Measurements from ENCODE around the gene SMIM17.

Gene SMIM17

DNA sequence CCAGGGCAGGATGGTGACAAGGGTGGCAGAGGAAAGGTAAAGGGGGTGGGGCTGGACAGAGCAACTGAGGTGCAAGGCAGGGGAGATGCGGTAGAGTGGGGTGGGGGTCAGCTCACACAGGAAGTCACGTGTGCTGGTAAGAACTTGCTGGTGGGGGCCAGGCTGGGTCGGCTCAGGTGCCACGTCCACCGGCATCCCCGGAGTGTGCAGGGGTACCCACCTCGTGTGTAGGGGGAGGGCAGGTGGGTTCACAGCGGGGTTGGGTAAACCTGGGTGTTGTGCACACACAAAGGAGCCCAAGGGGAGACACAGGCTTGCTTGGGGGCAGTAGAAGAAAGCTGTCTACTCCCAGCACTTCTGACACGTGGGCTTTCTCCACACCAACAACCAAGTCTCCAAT is 25.7 kb downstream of the SMIM17 start:
- Histone ChIP-seq H3K9ac (ENCODE audit: low read length) (no peak overlapping the region), H3K9me3 (ENCODE audit: low read length) (no peaks in the 10 kb centered on the region), H3K4me2 (ENCODE audit: low read length) (no peak overlapping the region), H3F3A (ENCODE audit: insufficient read depth, low read length) (no peaks in the 10 kb centered on the region), H3K4me1 (ENCODE audit: insufficient read depth, low read length, severe bottlenecking) (no peaks in the 10 kb centered on the region), H3K4me3 (ENCODE audit: low read depth, low read length, poor library complexity, severe bottlenecking) (no peak overlapping the region), H2AFZ (ENCODE audit: low read length) (no peak overlapping the region), H3K27ac (ENCODE audit: low read depth, low read length, poor library complexity, severe bottlenecking) (no peak overlapping the region), H3K27me3 (ENCODE audit: insufficient read depth, low read length) (no peaks in the 10 kb centered on the region), H4K20me1 (ENCODE audit: insufficient read depth, low read length) (no peaks in the 10 kb centered on the region), H3K79me2 (ENCODE audit: insufficient read depth, low read length) (no peaks in the 10 kb centered on the region), H3K36me3 (ENCODE audit: insufficient read depth, low read length) (no peaks in the 10 kb centered on the region), H3K9me2 (ENCODE audit: low read depth, low read length) (no peaks in the 10 kb centered on the region)
- TF ChIP-seq EZH2 (IDR thresholded peaks at IDR 0.05; ENCODE audit: borderline replicate concordance, low read length), result no peak
- TF ChIP-seq, protein P1, sequence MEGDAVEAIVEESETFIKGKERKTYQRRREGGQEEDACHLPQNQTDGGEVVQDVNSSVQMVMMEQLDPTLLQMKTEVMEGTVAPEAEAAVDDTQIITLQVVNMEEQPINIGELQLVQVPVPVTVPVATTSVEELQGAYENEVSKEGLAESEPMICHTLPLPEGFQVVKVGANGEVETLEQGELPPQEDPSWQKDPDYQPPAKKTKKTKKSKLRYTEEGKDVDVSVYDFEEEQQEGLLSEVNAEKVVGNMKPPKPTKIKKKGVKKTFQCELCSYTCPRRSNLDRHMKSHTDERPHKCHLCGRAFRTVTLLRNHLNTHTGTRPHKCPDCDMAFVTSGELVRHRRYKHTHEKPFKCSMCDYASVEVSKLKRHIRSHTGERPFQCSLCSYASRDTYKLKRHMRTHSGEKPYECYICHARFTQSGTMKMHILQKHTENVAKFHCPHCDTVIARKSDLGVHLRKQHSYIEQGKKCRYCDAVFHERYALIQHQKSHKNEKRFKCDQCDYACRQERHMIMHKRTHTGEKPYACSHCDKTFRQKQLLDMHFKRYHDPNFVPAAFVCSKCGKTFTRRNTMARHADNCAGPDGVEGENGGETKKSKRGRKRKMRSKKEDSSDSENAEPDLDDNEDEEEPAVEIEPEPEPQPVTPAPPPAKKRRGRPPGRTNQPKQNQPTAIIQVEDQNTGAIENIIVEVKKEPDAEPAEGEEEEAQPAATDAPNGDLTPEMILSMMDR (IDR thresholded peaks at IDR 0.05; ENCODE audit: low read length), result no peak

DNA sequence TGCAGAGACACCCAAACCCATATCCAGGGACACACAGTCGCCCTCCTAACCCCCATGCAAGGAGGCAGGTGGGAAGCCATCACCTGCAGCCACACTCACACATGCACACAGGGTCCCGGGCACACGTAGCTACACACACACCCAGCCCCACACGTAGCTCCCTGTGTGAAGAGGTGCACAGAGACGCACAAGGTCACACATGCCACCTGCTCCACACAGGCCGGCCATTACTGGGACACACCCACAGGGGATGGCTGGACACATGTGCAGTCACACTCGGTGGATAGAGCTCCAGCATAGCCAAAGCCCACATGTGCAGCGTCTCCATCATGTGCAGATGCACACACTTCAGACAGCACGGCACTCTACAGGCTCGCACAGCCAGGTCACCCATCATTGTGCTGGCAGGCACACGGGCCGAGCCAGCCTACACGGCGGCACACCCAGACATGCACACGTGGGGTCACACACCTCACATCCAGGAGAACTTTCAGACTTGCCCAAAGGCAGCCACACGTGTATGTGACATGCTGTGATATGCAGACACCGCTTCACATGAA is 27.5 kb downstream of the SMIM17 start:
- Histone ChIP-seq H3K9me2 (ENCODE audit: low read depth, low read length) (no peaks in the 10 kb centered on the region), H3F3A (ENCODE audit: insufficient read depth, low read length) (no peaks in the 10 kb centered on the region), H3K36me3 (ENCODE audit: insufficient read depth, low read length) (no peaks in the 10 kb centered on the region), H3K9ac (ENCODE audit: low read length) (no peak overlapping the region), H3K27ac (ENCODE audit: low read depth, low read length, poor library complexity, severe bottlenecking) (no peak overlapping the region), H3K9me3 (ENCODE audit: low read length) (no peaks in the 10 kb centered on the region), H2AFZ (ENCODE audit: low read length) (no peak overlapping the region), H3K27me3 (ENCODE audit: insufficient read depth, low read length) (no peaks in the 10 kb centered on the region), H3K79me2 (ENCODE audit: insufficient read depth, low read length) (no peaks in the 10 kb centered on the region), H3K4me1 (ENCODE audit: insufficient read depth, low read length, severe bottlenecking) (no peaks in the 10 kb centered on the region), H3K4me2 (ENCODE audit: low read length) (no peak overlapping the region), H4K20me1 (ENCODE audit: insufficient read depth, low read length) (no peaks in the 10 kb centered on the region), H3K4me3 (ENCODE audit: low read depth, low read length, poor library complexity, severe bottlenecking) (no peak overlapping the region)
- no peak for TF ChIP-seq EZH2 (IDR thresholded peaks at IDR 0.05; ENCODE audit: borderline replicate concordance, low read length)
- TF ChIP-seq, protein P1 (IDR thresholded peaks at IDR 0.05; ENCODE audit: low read length), result no peak

DNA sequence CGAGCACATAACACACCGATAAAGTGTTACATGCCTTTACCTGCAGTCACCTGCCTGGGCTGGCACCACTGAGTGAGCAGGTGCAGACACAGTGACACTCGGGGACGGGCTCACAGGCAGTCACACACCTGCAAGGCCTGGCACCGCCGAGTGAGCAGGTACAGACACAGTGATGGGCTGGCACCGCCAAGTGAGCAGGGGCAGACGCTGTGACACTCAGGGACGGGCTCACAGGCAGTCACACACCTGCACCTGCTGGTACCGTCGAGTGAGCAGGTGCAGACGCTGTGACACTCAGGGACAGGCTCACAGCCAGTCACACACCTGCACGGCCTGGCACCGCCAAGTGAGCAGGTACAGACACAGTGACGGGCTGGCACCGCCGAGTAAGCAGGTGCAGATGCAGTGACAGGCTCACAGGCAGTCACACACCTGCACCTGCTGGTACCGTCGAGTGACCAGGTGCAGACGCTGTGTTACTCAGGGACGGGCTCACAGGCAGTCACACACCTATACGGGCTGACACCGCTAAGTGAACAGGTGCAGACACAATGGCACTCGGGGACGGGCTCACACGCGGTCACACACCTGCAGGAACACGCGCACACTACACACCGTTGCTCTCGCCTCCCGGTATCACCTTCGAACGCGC is 28.1 kb downstream of the SMIM17 start:
- Histone ChIP-seq H3K27me3 (ENCODE audit: insufficient read depth, low read length) (no peaks in the 10 kb centered on the region), H3K4me1 (ENCODE audit: insufficient read depth, low read length, severe bottlenecking) (no peaks in the 10 kb centered on the region), H3F3A (ENCODE audit: insufficient read depth, low read length) (no peaks in the 10 kb centered on the region), H3K27ac (ENCODE audit: low read depth, low read length, poor library complexity, severe bottlenecking) (no peak overlapping the region), H3K79me2 (ENCODE audit: insufficient read depth, low read length) (no peaks in the 10 kb centered on the region), H3K4me2 (ENCODE audit: low read length) (no peak overlapping the region), H3K4me3 (ENCODE audit: low read depth, low read length, poor library complexity, severe bottlenecking) (no peak overlapping the region), H3K9ac (ENCODE audit: low read length) (no peak overlapping the region), H3K36me3 (ENCODE audit: insufficient read depth, low read length) (no peaks in the 10 kb centered on the region), H3K9me2 (ENCODE audit: low read depth, low read length) (no peaks in the 10 kb centered on the region), H4K20me1 (ENCODE audit: insufficient read depth, low read length) (no peaks in the 10 kb centered on the region), H3K9me3 (ENCODE audit: low read length) (no peaks in the 10 kb centered on the region), H2AFZ (ENCODE audit: low read length) (no peak overlapping the region)
- TF ChIP-seq EZH2 (IDR thresholded peaks at IDR 0.05; ENCODE audit: borderline replicate concordance, low read length), result no peak
- TF ChIP-seq, protein P1 (IDR thresholded peaks at IDR 0.05; ENCODE audit: low read length), result no peak

All from OCI-LY1 (cell line).